Ishikawa (cell line): ENCODE measurements around the gene AHR.

Experiments
- CEBPB ChIP-seq: IDR thresholded peaks from 2 replicates; pipeline ENCODE4 v1.6.1; 2012
- CREB1 ChIP-seq: IDR thresholded peaks from 2 replicates; pipeline ENCODE4 v1.6.1; 2012; ENCODE audit warnings: low read depth
- EGR1 ChIP-seq: IDR thresholded peaks from 2 replicates; pipeline ENCODE4 v1.6.1; 2012
- EP300 ChIP-seq: IDR thresholded peaks from 2 replicates; pipeline ENCODE4 v1.6.1; 2012; ENCODE audit warnings: borderline replicate concordance
- FOXM1 ChIP-seq: IDR thresholded peaks from 2 replicates; pipeline ENCODE4 v1.6.1; 2012; ENCODE audit warnings: low read depth, borderline replicate concordance
- NFIC ChIP-seq: IDR thresholded peaks from 2 replicates; pipeline ENCODE4 v1.6.1; 2012
- RAD21 ChIP-seq: IDR thresholded peaks from 2 replicates; pipeline ENCODE4 v1.6.1; 2012; ENCODE audit warnings: low read depth
- TCF12 ChIP-seq: IDR thresholded peaks from 2 replicates; pipeline ENCODE4 v1.6.1; 2012; ENCODE audit warnings: low read depth
- TEAD4 ChIP-seq: IDR thresholded peaks from 2 replicates; pipeline ENCODE4 v1.6.1; 2012
- YY1 ChIP-seq: IDR thresholded peaks from 2 replicates; pipeline ENCODE4 v1.6.1; 2012; ENCODE audit warnings: low read depth
- TF ChIP-seq, protein P1 (sequence below): IDR thresholded peaks from 2 replicates; pipeline ENCODE4 v1.6.1; 2012; ENCODE audit warnings: low read depth, mild to moderate bottlenecking
- TF ChIP-seq, protein P2 (sequence below): IDR thresholded peaks from 2 replicates; pipeline ENCODE4 v1.6.1; 2012

DNA sequence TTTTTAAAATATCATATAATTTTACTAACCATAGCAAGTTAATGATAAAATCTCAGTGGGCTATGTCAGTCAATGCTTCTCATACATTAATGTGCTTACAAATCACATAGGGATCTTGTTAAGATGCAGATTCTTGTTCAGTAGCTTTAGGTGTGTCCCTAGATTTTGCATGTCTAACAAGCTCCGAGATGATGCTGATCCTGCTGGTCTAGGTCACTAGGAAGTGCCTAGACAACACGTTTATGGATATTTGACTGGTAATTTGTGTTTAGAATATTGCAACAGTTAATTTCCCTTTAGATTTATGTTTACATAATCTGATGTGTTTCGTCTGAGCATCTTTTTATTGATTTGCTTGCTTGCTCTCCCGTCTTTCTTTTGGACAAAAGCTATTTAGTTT, 12.7 kb downstream of the AHR start:
- TF ChIP-seq RAD21 (no peak), CEBPB (no peak), EP300 (no peak), NFIC (no peak), YY1 (no peak), FOXM1 (no peak), TCF12 (no peak), CREB1 (no peak), EGR1 (no peak), TEAD4 (no peak)
- TF ChIP-seq, protein P1, sequence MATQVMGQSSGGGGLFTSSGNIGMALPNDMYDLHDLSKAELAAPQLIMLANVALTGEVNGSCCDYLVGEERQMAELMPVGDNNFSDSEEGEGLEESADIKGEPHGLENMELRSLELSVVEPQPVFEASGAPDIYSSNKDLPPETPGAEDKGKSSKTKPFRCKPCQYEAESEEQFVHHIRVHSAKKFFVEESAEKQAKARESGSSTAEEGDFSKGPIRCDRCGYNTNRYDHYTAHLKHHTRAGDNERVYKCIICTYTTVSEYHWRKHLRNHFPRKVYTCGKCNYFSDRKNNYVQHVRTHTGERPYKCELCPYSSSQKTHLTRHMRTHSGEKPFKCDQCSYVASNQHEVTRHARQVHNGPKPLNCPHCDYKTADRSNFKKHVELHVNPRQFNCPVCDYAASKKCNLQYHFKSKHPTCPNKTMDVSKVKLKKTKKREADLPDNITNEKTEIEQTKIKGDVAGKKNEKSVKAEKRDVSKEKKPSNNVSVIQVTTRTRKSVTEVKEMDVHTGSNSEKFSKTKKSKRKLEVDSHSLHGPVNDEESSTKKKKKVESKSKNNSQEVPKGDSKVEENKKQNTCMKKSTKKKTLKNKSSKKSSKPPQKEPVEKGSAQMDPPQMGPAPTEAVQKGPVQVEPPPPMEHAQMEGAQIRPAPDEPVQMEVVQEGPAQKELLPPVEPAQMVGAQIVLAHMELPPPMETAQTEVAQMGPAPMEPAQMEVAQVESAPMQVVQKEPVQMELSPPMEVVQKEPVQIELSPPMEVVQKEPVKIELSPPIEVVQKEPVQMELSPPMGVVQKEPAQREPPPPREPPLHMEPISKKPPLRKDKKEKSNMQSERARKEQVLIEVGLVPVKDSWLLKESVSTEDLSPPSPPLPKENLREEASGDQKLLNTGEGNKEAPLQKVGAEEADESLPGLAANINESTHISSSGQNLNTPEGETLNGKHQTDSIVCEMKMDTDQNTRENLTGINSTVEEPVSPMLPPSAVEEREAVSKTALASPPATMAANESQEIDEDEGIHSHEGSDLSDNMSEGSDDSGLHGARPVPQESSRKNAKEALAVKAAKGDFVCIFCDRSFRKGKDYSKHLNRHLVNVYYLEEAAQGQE = no peak
- TF ChIP-seq, protein P2, sequence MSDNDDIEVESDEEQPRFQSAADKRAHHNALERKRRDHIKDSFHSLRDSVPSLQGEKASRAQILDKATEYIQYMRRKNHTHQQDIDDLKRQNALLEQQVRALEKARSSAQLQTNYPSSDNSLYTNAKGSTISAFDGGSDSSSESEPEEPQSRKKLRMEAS = no peak
